Measurements from ENCODE around the gene ETV1. TPM values are rescaled to one million over a fixed set of nuclear protein-coding genes. Genes with fewer than 3 reads are reported as not detected.
"Not testable (repeated sequence)": the region's sequence is repeated elsewhere in the genome, so short reads cannot be mapped to it uniquely, and the experiment has no call there.

ETV1 gene
- total RNA-seq, 1 experiment from 2014 or later, result 7.4 TPM

- POLR2A ChIA-PET; ATAC-seq; H3K27me3 ChIP-seq (ENCODE audit: control insufficient read depth, insufficient read depth, low read length); H3K27ac ChIP-seq (ENCODE audit: low read length); H3K4me3 ChIP-seq (ENCODE audit: low read depth in 2 of 2, low read length in 2 of 2); in situ Hi-C loops (cut with HindIII; ENCODE audit: low pct_unique_long_range_greater_than_20kb, low sequenced_read_pairs); DNase-seq (ENCODE audit: low read depth, low spot score); BruUV-seq (replicated peaks); intact Hi-C loops (cut with micrococcal nuclease; ENCODE audit: unreplicated experiment); H3K9me3 ChIP-seq (ENCODE audit: control insufficient read depth, insufficient read depth, low read depth, low read length); H3K36me3 ChIP-seq (ENCODE audit: control insufficient read depth, insufficient read depth, low read length); H3K4me1 ChIP-seq (ENCODE audit: control insufficient read depth, insufficient read depth, low read length); CTCF ChIA-PET: not testable (repeated sequence)
Observed at GRCh38 chr7:13917103-13917502, 72.4 kb downstream of the ETV1 start.

- ATAC-seq (no peak), DNase-seq (ENCODE audit: low read depth, low spot score) (no peak)
- in situ Hi-C loops (cut with HindIII; ENCODE audit: low pct_unique_long_range_greater_than_20kb, low sequenced_read_pairs) (no loop called here), intact Hi-C loops (cut with micrococcal nuclease; ENCODE audit: unreplicated experiment) (no loop called here)
- 0 out of 2 replicates have a peak, but pooled peaks cover 6% of the 10 kb centered on the region for H3K4me1 ChIP-seq (ENCODE audit: control insufficient read depth, insufficient read depth, low read length)
- TF ChIP-seq CTCF (IDR thresholded peaks at IDR 0.05) (no peak), POLR2AphosphoS5 (IDR thresholded peaks at IDR 0.05; ENCODE audit: low read depth, low read length) (no peak), TCF7L2 (IDR thresholded peaks at IDR 0.05; ENCODE audit: low read depth, low read length) (no peak), SIN3A (IDR thresholded peaks at IDR 0.05; ENCODE audit: borderline replicate concordance, insufficient read depth, low read depth, low read length) (no peak), REST (IDR thresholded peaks at IDR 0.05; ENCODE audit: insufficient read depth in 1 of 2, low read depth in 2 of 2, low read length in 1 of 2) (no peak)
- CTCF ChIA-PET, result no interaction called here
- H3K27ac ChIP-seq (ENCODE audit: low read length), result no peak overlapping the region
- H3K9me3 ChIP-seq (ENCODE audit: control insufficient read depth, insufficient read depth, low read depth, low read length), result no peaks in the 10 kb centered on the region
- H3K27me3 ChIP-seq (ENCODE audit: control insufficient read depth, insufficient read depth, low read length), result no peaks in the 10 kb centered on the region
- BruUV-seq (replicated peaks), result no TSS peak
- POLR2A ChIA-PET, result interaction anchor here (0.6 kb wide), 1 partner anchor 14 kb away, joined by 8 read pairs; no protein-coding TSS in a partner anchor
- H3K4me3 ChIP-seq (ENCODE audit: low read depth in 2 of 2, low read length in 2 of 2), result no peak overlapping the region
- H3K36me3 ChIP-seq (ENCODE audit: control insufficient read depth, insufficient read depth, low read length), result no peaks in the 10 kb centered on the region
Observed at GRCh38 chr7:13915891-13916290, 73.6 kb downstream of the ETV1 start.

GRCh38 chr7:13912715-13913278 lies 76.7 kb downstream of the ETV1 start:
- ATAC-seq (no peak), DNase-seq (ENCODE audit: low read depth, low spot score) (no peak)
- Histone ChIP-seq H3K9me3 (ENCODE audit: control insufficient read depth, insufficient read depth, low read depth, low read length) (no peaks in the 10 kb centered on the region), H3K36me3 (ENCODE audit: control insufficient read depth, insufficient read depth, low read length) (no peaks in the 10 kb centered on the region), H3K27me3 (ENCODE audit: control insufficient read depth, insufficient read depth, low read length) (no peaks in the 10 kb centered on the region), H3K4me3 (ENCODE audit: low read depth in 2 of 2, low read length in 2 of 2) (no peak overlapping the region), H3K27ac (ENCODE audit: low read length) (no peak overlapping the region), H3K4me1 (ENCODE audit: control insufficient read depth, insufficient read depth, low read length) (no peaks in the 10 kb centered on the region)
- POLR2A ChIA-PET, result no interaction called here
- intact Hi-C loops (cut with micrococcal nuclease; ENCODE audit: unreplicated experiment), result no loop called here
- CTCF ChIA-PET, result no interaction called here
- BruUV-seq (replicated peaks), result no TSS peak
- in situ Hi-C loops (cut with HindIII; ENCODE audit: low pct_unique_long_range_greater_than_20kb, low sequenced_read_pairs), result no loop called here
- TF ChIP-seq SIN3A (IDR thresholded peaks at IDR 0.05; ENCODE audit: borderline replicate concordance, insufficient read depth, low read depth, low read length) (no peak), TCF7L2 (IDR thresholded peaks at IDR 0.05; ENCODE audit: low read depth, low read length) (no peak), POLR2AphosphoS5 (IDR thresholded peaks at IDR 0.05; ENCODE audit: low read depth, low read length) (no peak), REST (IDR thresholded peaks at IDR 0.05; ENCODE audit: insufficient read depth in 1 of 2, low read depth in 2 of 2, low read length in 1 of 2) (no peak), CTCF (IDR thresholded peaks at IDR 0.05) (no peak)

Measured in Panc1 (cell line).